Spleen (tissue), 7 donors: ENCODE results near the gene PAM.

Experiments
- POLR2A ChIP-seq, 3 donors: fragments of 450-650 bp; IDR thresholded peaks; one replicate each; pipeline ENCODE4 v1.5.1; 2017; ENCODE audit warnings: antibody characterized with exemption in 3 of 3, mild to moderate bottlenecking in 1 of 3
- POLR2AphosphoS5 ChIP-seq, 3 donors: sonication (generic); formaldehyde crosslinking; IDR thresholded peaks; one replicate each; pipeline ENCODE4 v1.5.1; 2017; ENCODE audit warnings: antibody characterized with exemption in 3 of 3
- TF ChIP-seq, protein P1 (sequence below), 11 experiments: fragments of 200-600 bp in 7 of 11; fragments of 450-650 bp in 4 of 11; sonication (generic) in 4 of 11; IDR thresholded peaks in 8 of 11; conservative IDR thresholded peaks in 3 of 11; 1 replicate in 7 of 11; 2 replicates in 4 of 11; pipeline versions ENCODE4 v1.4.0 to v1.8.0; 2016 to 2021; ENCODE audit warnings: antibody characterized with exemption in 11 of 11, inconsistent platforms in 4 of 11, mild to moderate bottlenecking in 1 of 11
- donor health status: DM: no; HTN: no; CAD: no; lungs with moderate emphysema.
- donor health status: DM: no; HTN: no; CAD: no.
- donor health status: DM: no; HTN: no; CAD: no.

GRCh38 chr5:102855681-102856388, 100.7 kb downstream of the PAM start:
- TF ChIP-seq, protein P1, sequence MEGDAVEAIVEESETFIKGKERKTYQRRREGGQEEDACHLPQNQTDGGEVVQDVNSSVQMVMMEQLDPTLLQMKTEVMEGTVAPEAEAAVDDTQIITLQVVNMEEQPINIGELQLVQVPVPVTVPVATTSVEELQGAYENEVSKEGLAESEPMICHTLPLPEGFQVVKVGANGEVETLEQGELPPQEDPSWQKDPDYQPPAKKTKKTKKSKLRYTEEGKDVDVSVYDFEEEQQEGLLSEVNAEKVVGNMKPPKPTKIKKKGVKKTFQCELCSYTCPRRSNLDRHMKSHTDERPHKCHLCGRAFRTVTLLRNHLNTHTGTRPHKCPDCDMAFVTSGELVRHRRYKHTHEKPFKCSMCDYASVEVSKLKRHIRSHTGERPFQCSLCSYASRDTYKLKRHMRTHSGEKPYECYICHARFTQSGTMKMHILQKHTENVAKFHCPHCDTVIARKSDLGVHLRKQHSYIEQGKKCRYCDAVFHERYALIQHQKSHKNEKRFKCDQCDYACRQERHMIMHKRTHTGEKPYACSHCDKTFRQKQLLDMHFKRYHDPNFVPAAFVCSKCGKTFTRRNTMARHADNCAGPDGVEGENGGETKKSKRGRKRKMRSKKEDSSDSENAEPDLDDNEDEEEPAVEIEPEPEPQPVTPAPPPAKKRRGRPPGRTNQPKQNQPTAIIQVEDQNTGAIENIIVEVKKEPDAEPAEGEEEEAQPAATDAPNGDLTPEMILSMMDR (IDR thresholded peaks at IDR 0.05 in 8 of 11, conservative IDR thresholded peaks at IDR 0.05 in 3 of 11), result no peak
- no peak for TF ChIP-seq POLR2A (IDR thresholded peaks at IDR 0.05)
- TF ChIP-seq POLR2AphosphoS5 (IDR thresholded peaks at IDR 0.05), result no peak
